ENCODE data around the gene NUP98. TPM values are rescaled to one million over a fixed set of nuclear protein-coding genes. Genes with fewer than 3 reads are reported as not detected.

Gene NUP98
- total RNA-seq, 1 experiment from 2014 or later = 59.7 TPM

DNA sequence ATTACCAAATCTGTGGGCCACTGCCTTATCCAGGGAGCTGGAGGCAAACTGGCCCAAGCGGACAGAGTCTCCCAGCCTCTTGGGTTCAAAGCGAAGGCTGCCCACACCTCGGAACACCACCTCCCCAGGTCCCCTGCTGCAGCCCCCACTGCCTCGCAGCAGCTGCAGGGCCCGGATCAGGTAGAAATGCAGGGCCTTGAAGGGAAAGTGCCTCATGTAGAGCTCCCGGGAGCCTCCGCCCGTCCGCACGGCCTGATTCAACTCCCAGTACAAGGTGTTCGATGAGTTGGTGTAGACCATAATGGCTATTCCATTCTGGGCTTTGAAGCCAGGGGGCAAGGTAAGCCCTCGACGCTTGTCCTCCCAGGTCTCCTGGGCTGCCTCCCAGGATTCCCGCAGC lies 157.5 kb downstream of the NUP98 start:
- no peaks in the 10 kb centered on the region for H3F3A ChIP-seq (ENCODE audit: insufficient read depth, low read depth)
- BruUV-seq (replicated peaks) = no TSS peak
- intact Hi-C loops (cut with micrococcal nuclease; ENCODE audit: unreplicated experiment) = no loop called here
- no peaks in the 10 kb centered on the region; the same call in 1 of the 2 replicates for H3K4me1 ChIP-seq (replicated peaks; ENCODE audit: insufficient read depth)
- ChIA-PET CTCF (no interaction called here), POLR2A (ENCODE audit: unreplicated experiment) (no interaction called here)
- no peaks in the 10 kb centered on the region for H3K9me3 ChIP-seq (ENCODE audit: insufficient read depth, low read depth)
- H3K27ac ChIP-seq = no peak overlapping the region
- H3K4me3 ChIP-seq = no peak overlapping the region
- H4K20me1 ChIP-seq (ENCODE audit: insufficient read depth) = no peaks in the 10 kb centered on the region
- H3K36me3 ChIP-seq (ENCODE audit: low read depth) = no peaks in the 10 kb centered on the region
- no peaks in the 10 kb centered on the region for H3K9me2 ChIP-seq (ENCODE audit: insufficient read depth)
- TF ChIP-seq, protein P1, sequence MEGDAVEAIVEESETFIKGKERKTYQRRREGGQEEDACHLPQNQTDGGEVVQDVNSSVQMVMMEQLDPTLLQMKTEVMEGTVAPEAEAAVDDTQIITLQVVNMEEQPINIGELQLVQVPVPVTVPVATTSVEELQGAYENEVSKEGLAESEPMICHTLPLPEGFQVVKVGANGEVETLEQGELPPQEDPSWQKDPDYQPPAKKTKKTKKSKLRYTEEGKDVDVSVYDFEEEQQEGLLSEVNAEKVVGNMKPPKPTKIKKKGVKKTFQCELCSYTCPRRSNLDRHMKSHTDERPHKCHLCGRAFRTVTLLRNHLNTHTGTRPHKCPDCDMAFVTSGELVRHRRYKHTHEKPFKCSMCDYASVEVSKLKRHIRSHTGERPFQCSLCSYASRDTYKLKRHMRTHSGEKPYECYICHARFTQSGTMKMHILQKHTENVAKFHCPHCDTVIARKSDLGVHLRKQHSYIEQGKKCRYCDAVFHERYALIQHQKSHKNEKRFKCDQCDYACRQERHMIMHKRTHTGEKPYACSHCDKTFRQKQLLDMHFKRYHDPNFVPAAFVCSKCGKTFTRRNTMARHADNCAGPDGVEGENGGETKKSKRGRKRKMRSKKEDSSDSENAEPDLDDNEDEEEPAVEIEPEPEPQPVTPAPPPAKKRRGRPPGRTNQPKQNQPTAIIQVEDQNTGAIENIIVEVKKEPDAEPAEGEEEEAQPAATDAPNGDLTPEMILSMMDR (conservative IDR thresholded peaks at IDR 0.05) = no peak
- no peak for TF ChIP-seq EZH2 (IDR thresholded peaks at IDR 0.05; ENCODE audit: low read depth)
- no peak for DNase-seq
- no peaks in the 10 kb centered on the region for H3K27me3 ChIP-seq (ENCODE audit: insufficient read depth, low read depth)
- no peak overlapping the region for H3K4me2 ChIP-seq
- no peaks in the 10 kb centered on the region for H3K79me2 ChIP-seq (ENCODE audit: low read depth)
- no peak overlapping the region for H2AFZ ChIP-seq

DNA sequence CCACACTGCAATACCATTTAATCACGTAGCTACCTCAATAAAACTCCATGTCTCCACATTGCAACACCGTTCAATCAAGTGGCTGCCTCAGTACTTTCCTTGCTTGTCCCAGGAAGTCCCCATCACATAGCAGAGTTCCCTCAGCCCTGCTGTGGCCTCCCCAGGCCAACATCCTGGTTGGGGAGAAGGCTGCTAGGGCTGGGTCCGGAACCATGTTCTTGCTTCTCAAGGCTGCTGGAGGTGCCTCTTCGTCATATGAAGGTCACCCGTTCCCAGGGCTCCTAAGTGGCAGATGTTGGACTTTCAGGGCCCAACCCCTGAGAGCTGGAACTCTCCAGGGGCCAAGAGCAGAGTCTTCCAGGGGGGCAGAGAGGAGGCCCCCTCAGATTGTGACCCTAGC lies 158.8 kb downstream of the NUP98 start:
- Histone ChIP-seq H3K36me3 (ENCODE audit: low read depth) (no peaks in the 10 kb centered on the region), H3K4me3 (no peak overlapping the region), H3K27ac (no peak overlapping the region), H2AFZ (no peak overlapping the region), H3K79me2 (ENCODE audit: low read depth) (no peaks in the 10 kb centered on the region), H3K9me3 (ENCODE audit: insufficient read depth, low read depth) (no peaks in the 10 kb centered on the region), H4K20me1 (ENCODE audit: insufficient read depth) (no peaks in the 10 kb centered on the region), H3K27me3 (ENCODE audit: insufficient read depth, low read depth) (no peaks in the 10 kb centered on the region), H3F3A (ENCODE audit: insufficient read depth, low read depth) (no peaks in the 10 kb centered on the region), H3K4me1 (replicated peaks; ENCODE audit: insufficient read depth) (no peaks in the 10 kb centered on the region; the same call in 1 of the 2 replicates), H3K4me2 (no peak overlapping the region), H3K9me2 (ENCODE audit: insufficient read depth) (no peaks in the 10 kb centered on the region)
- ChIA-PET POLR2A (ENCODE audit: unreplicated experiment) (no interaction called here), CTCF (no interaction called here)
- TF ChIP-seq EZH2 (IDR thresholded peaks at IDR 0.05; ENCODE audit: low read depth) = no peak
- TF ChIP-seq, protein P1 (conservative IDR thresholded peaks at IDR 0.05) = no peak
- BruUV-seq (replicated peaks) = no TSS peak
- DNase-seq = no peak
- intact Hi-C loops (cut with micrococcal nuclease; ENCODE audit: unreplicated experiment) = no loop called here

DNA sequence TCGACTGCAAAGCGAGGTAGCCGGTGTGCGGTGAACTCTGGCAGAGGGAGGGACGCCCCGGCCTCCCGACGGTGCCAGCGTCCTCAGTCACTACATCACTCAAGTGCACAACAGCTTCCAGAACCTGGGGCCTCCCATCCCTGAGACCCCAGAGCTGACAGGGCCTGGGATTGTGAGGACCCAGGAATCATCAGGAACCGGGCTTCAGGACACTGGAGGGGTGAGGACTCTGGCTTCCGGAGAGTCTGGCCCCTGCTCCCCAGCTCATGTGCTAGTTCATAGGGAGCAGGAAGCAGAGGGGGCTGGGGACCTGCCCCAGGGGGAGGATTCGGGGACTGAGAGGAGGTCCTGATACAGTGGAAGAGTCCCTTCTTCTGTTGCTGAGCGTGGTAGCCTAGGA lies 160.2 kb downstream of the NUP98 start:
- no peaks in the 10 kb centered on the region for H3K4me1 ChIP-seq (replicated peaks; ENCODE audit: insufficient read depth)
- H4K20me1 ChIP-seq (ENCODE audit: insufficient read depth) = no peaks in the 10 kb centered on the region
- no peak overlapping the region for H3K27ac ChIP-seq
- no peaks in the 10 kb centered on the region for H3F3A ChIP-seq (ENCODE audit: insufficient read depth, low read depth)
- H3K36me3 ChIP-seq (ENCODE audit: low read depth) = no peaks in the 10 kb centered on the region
- ChIA-PET CTCF (no interaction called here), POLR2A (ENCODE audit: unreplicated experiment) (no interaction called here)
- H3K9me2 ChIP-seq (ENCODE audit: insufficient read depth) = no peaks in the 10 kb centered on the region
- intact Hi-C loops (cut with micrococcal nuclease; ENCODE audit: unreplicated experiment) = no loop called here
- no peaks in the 10 kb centered on the region for H3K27me3 ChIP-seq (ENCODE audit: insufficient read depth, low read depth)
- H3K79me2 ChIP-seq (ENCODE audit: low read depth) = no peaks in the 10 kb centered on the region
- no peak for TF ChIP-seq EZH2 (IDR thresholded peaks at IDR 0.05; ENCODE audit: low read depth)
- TF ChIP-seq, protein P1 (conservative IDR thresholded peaks at IDR 0.05) = no peak
- H2AFZ ChIP-seq = no peak overlapping the region
- no peak overlapping the region for H3K4me3 ChIP-seq
- no TSS peak for BruUV-seq (replicated peaks)
- H3K9me3 ChIP-seq (ENCODE audit: insufficient read depth, low read depth) = no peaks in the 10 kb centered on the region
- DNase-seq = no peak
- no peak overlapping the region for H3K4me2 ChIP-seq
